Peyer's patch (tissue), 4 donors: Measurements from ENCODE around the gene EPHB2.

Experiments
- POLR2A ChIP-seq, 2 donors: fragments of 450-650 bp; IDR thresholded peaks; one replicate each; pipeline ENCODE4 v1.5.1; 2017; ENCODE audit warnings: antibody characterized with exemption in 2 of 2, mild to moderate bottlenecking in 2 of 2, moderate library complexity in 2 of 2
- TF ChIP-seq, protein P1 (sequence below), 6 experiments: fragments of 450-650 bp in 4 of 6; fragments of 200-600 bp in 2 of 6; sonication (generic) in 1 of 6; IDR thresholded peaks; one replicate each; pipeline ENCODE4 v1.5.1; 2017 to 2019; ENCODE audit warnings: antibody characterized with exemption in 6 of 6, mild to moderate bottlenecking in 3 of 6, moderate library complexity in 1 of 6

- TF ChIP-seq, protein P1, sequence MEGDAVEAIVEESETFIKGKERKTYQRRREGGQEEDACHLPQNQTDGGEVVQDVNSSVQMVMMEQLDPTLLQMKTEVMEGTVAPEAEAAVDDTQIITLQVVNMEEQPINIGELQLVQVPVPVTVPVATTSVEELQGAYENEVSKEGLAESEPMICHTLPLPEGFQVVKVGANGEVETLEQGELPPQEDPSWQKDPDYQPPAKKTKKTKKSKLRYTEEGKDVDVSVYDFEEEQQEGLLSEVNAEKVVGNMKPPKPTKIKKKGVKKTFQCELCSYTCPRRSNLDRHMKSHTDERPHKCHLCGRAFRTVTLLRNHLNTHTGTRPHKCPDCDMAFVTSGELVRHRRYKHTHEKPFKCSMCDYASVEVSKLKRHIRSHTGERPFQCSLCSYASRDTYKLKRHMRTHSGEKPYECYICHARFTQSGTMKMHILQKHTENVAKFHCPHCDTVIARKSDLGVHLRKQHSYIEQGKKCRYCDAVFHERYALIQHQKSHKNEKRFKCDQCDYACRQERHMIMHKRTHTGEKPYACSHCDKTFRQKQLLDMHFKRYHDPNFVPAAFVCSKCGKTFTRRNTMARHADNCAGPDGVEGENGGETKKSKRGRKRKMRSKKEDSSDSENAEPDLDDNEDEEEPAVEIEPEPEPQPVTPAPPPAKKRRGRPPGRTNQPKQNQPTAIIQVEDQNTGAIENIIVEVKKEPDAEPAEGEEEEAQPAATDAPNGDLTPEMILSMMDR (IDR thresholded peaks at IDR 0.05), result no peak
- TF ChIP-seq POLR2A (IDR thresholded peaks at IDR 0.05), result no peak
These were observed 207.3 kb downstream of the EPHB2 start for GRCh38 chr1:22917989-22918388.
